A549 (cell line): Measurements from ENCODE around the gene RORC. TPM values are rescaled to one million over a fixed set of nuclear protein-coding genes. Genes with fewer than 3 reads are reported as not detected.

ENCODE experiments used
- ATAC-seq, 2 experiments: fragments of 200-7000 bp in 1 of 2; fragments of >200 bp in 1 of 2; cut with Nextera tagmentation in 1 of 2; cut with Tn5 transposase in 1 of 2; 3 replicates each; pipeline versions ENCODE4 v1.8.0 to v1.9.1; 2018 to 2020; ENCODE audit warnings: mild to moderate bottlenecking in 1 of 2, moderate library complexity in 1 of 2
- CTCF ChIA-PET: fragments of 300-600 bp; sonication (Branson Sonifier 250); formaldehyde crosslinking; extraction: SDS; loops from one replicate; lab custom pipeline; 2021; ENCODE audit warnings: antibody characterized with exemption, inconsistent platforms; lab: Yijun Ruan, JAX
- POLR2A ChIA-PET: fragments of 350-600 bp; formaldehyde crosslinking; extraction: SDS; loops from one replicate; lab custom pipeline; 2021; ENCODE audit warnings: antibody characterized with exemption, inconsistent platforms; lab: Yijun Ruan, JAX
- DNase-seq, 2 experiments: peaks; one replicate each; pipeline versions ENCODE4 v3.0.0 to v3.0.0-alpha.2; 2011 to 2016; ENCODE audit warnings: low read depth in 1 of 2, low spot score in 1 of 2
- FAIRE-seq: peaks from 2 replicates; lab custom pipeline; 2011; peaks lifted over from hg19 to GRCh38; lab: Jason Lieb, UNC
- H3K27ac ChIP-seq, 2 experiments: fragments of >200 bp; sonication (Bioruptor Twin); formaldehyde crosslinking; 3 replicates each; pipeline ENCODE4 v1.5.1; 2016 to 2017
- H3K4me1 ChIP-seq: fragments of >200 bp; sonication (Bioruptor Twin); formaldehyde crosslinking; 3 replicates; pipeline ENCODE4 v1.6.1; 2016
- H3K4me2 ChIP-seq: fragments of >200 bp; sonication (Bioruptor Twin); formaldehyde crosslinking; 3 replicates; pipeline ENCODE4 v1.6.1; 2016
- H3K4me3 ChIP-seq: fragments of >200 bp; sonication (Bioruptor Twin); formaldehyde crosslinking; 3 replicates; pipeline ENCODE4 v1.5.1; 2016
- H3K9me3 ChIP-seq: fragments of >200 bp; sonication (Bioruptor Twin); formaldehyde crosslinking; 3 replicates; pipeline ENCODE4 v1.6.1; 2016
- BHLHE40 ChIP-seq: IDR thresholded peaks from 2 replicates; pipeline ENCODE4 v1.6.1; 2012; ENCODE audit warnings: low read depth, low read length, inconsistent platforms
- CBX8 ChIP-seq: fragments of 200-600 bp; sonication (generic); IDR thresholded peaks from 2 replicates; pipeline ENCODE4 v1.6.1; 2016
- CHD2 ChIP-seq: fragments of 150-350 bp; IDR thresholded peaks from 2 replicates; pipeline ENCODE4 v1.6.1; 2014; ENCODE audit warnings: low read length; ENCODE audit not compliant: partially characterized antibody
- CTCF ChIP-seq: fragments of >200 bp; sonication (Bioruptor Twin); formaldehyde crosslinking; IDR thresholded peaks from 3 replicates; pipeline ENCODE4 v1.5.1; 2016
- ELK1 ChIP-seq: fragments of 150-350 bp; IDR thresholded peaks from 2 replicates; pipeline ENCODE4 v1.6.1; 2014; ENCODE audit warnings: low read depth, mild to moderate bottlenecking, low read length
- HDAC2 ChIP-seq: fragments of 200-600 bp; sonication (generic); IDR thresholded peaks from 2 replicates; pipeline ENCODE4 v1.6.1; 2016
- HES2 ChIP-seq: fragments of >200 bp; sonication (Bioruptor Twin); formaldehyde crosslinking; IDR thresholded peaks from 2 replicates; pipeline ENCODE4 v1.6.1; 2016
- HMGXB4 ChIP-seq: fragments of 250-450 bp; sonication (Bioruptor Pico); IDR thresholded peaks from 2 replicates; pipeline ENCODE4 v1.5.0; 2021; ENCODE audit warnings: mild to moderate bottlenecking, moderate library complexity, borderline replicate concordance
- HOXA7 ChIP-seq: fragments of 250-450 bp; sonication (Bioruptor Pico); IDR thresholded peaks from 2 replicates; pipeline ENCODE4 v1.5.0; 2020; ENCODE audit warnings: mild to moderate bottlenecking, moderate library complexity
- POLR2A ChIP-seq: IDR thresholded peaks from 2 replicates; pipeline ENCODE4 v1.6.1; 2012; ENCODE audit warnings: mild to moderate bottlenecking, low read length
- REST ChIP-seq: fragments of 200-600 bp; sonication (generic); IDR thresholded peaks from 2 replicates; pipeline ENCODE4 v1.6.1; 2016; ENCODE audit warnings: antibody characterized with exemption, mild to moderate bottlenecking, moderate library complexity
- ZNF302 ChIP-seq: fragments of 250-450 bp; sonication (Bioruptor Pico); IDR thresholded peaks from 2 replicates; pipeline ENCODE4 v1.9.0; 2021; ENCODE audit warnings: inconsistent platforms, mild to moderate bottlenecking, moderate library complexity
- ZSCAN20 ChIP-seq: fragments of 250-450 bp; sonication (Bioruptor Pico); IDR thresholded peaks from 2 replicates; pipeline ENCODE4 v1.8.0; 2022; ENCODE audit warnings: mild to moderate bottlenecking, moderate library complexity
- WGBS: methylation state at CpG from one replicate; pipeline ENCODE4 v1.1.6; 2017; ENCODE audit errors: missing lambda C conversion rate; 5-methylcytosine and 5-hydroxymethylcytosine counted together
- polyA plus RNA-seq, 4 experiments: library from polyadenylated mRNA; depleted of rRNA in 3 of 4; stranded (reverse); fragments of >200 nt; fragmentation: RNase III in 1 of 4; extraction: RNeasy Plus Mini Kit Qiagen cat#74134 plus additional on column Dnase treatment in 1 of 4; gene quantifications; 2 replicates in 3 of 4; 3 replicates in 1 of 4; pipeline ENCODE4 v1.2.3, GENCODE V29; 2011 to 2017
- small RNA-seq, 6 experiments: library from RNA; depleted of rRNA; stranded (forward); fragments of <200 nt; gene quantifications; one replicate each; pipeline ENCODE3, GENCODE V24; 2012

Gene RORC
- polyA plus RNA-seq, 2 of the 4 experiments (the other 2 are of a cell fraction): 0.06 to 0.25 TPM

GRCh38 chr1:151756291-151756690 lies 75.3 kb downstream of the RORC start:
- TF ChIP-seq REST (no peak), HOXA7 (CRISPR knock-in tag) (no peak), CBX8 (no peak), CHD2 (no peak), ZNF302 (no peak), ELK1 (no peak), POLR2A (no peak), CTCF (no peak), HES2 (no peak), HDAC2 (no peak), BHLHE40 (no peak), ZSCAN20 (CRISPR knock-in tag) (no peak), HMGXB4 (no peak)
- no peak overlapping the region for H3K27ac ChIP-seq
- no peak for DNase-seq
- no peaks in the 10 kb centered on the region for H3K9me3 ChIP-seq
- WGBS: 60% methylated on average over 1 of the region's 1 CpG
- peak in 1 of 2 experiments; percentile 36; a peak in 1 of 6 replicates for ATAC-seq
- no peak for FAIRE-seq
- no peaks in the 10 kb centered on the region for H3K4me1 ChIP-seq
- no peak overlapping the region for H3K4me3 ChIP-seq
- no peak overlapping the region for H3K4me2 ChIP-seq
- ChIA-PET POLR2A (no interaction called here), CTCF (interaction anchor here (0.5 to 2.4 kb wide), 5 partner anchors 13 to 212 kb away, joined by 3 to 6 read pairs (median 3); no protein-coding TSS in a partner anchor)

Small RNA genes within 50 kb of the gene (small RNA-seq; reads per million reads assigned to genes)
- 0 reads per million in 6 experiments for gene RF00019

Other genes with a start within 250 kb of the RORC start
- gene SNX27, start 219.8 kb downstream of the RORC start, polyA plus RNA-seq (2011; rRNA removed): 29.1 and 30.5 TPM in 2 replicates
- 11.0 to 13.6 TPM (median 12.8 TPM) in 3 replicates for gene SNX27, start 219.8 kb downstream of the RORC start, polyA plus RNA-seq (2017; fragmentation: RNase III; extraction: RNeasy Plus Mini Kit Qiagen cat#74134 plus additional on column Dnase treatment)
- gene CELF3, start 115.0 kb downstream of the RORC start, polyA plus RNA-seq (2011; rRNA removed): not detected in 2 replicates
- gene CELF3, start 115.0 kb downstream of the RORC start, polyA plus RNA-seq (2017; fragmentation: RNase III; extraction: RNeasy Plus Mini Kit Qiagen cat#74134 plus additional on column Dnase treatment): not detected in 3 replicates
- gene RIIAD1, start 110.3 kb downstream of the RORC start, polyA plus RNA-seq (2011; rRNA removed): not detected in 2 replicates
- not detected in 3 replicates for gene RIIAD1, start 110.3 kb downstream of the RORC start, polyA plus RNA-seq (2017; fragmentation: RNase III; extraction: RNeasy Plus Mini Kit Qiagen cat#74134 plus additional on column Dnase treatment)
- 120 and 146 TPM in 2 replicates for gene MRPL9, start 68.3 kb downstream of the RORC start, polyA plus RNA-seq (2011; rRNA removed)
- gene MRPL9, start 68.3 kb downstream of the RORC start, polyA plus RNA-seq (2017; fragmentation: RNase III; extraction: RNeasy Plus Mini Kit Qiagen cat#74134 plus additional on column Dnase treatment): 84.1 to 88.6 TPM (median 84.6 TPM) in 3 replicates
- 7.7 and 10.2 TPM in 2 replicates for gene TDRKH, start 41.3 kb downstream of the RORC start, polyA plus RNA-seq (2011; rRNA removed)
- 7.9 to 8.8 TPM (median 8.4 TPM) in 3 replicates for gene TDRKH, start 41.3 kb downstream of the RORC start, polyA plus RNA-seq (2017; fragmentation: RNase III; extraction: RNeasy Plus Mini Kit Qiagen cat#74134 plus additional on column Dnase treatment)
- gene LINGO4, start 26.4 kb downstream of the RORC start, polyA plus RNA-seq (2011; rRNA removed): not detected in 2 replicates
- not detected in 3 replicates for gene LINGO4, start 26.4 kb downstream of the RORC start, polyA plus RNA-seq (2017; fragmentation: RNase III; extraction: RNeasy Plus Mini Kit Qiagen cat#74134 plus additional on column Dnase treatment)
- gene C2CD4D, start 8.0 kb upstream of the RORC start, polyA plus RNA-seq (2011; rRNA removed): not detected in 2 replicates
- gene C2CD4D, start 8.0 kb upstream of the RORC start, polyA plus RNA-seq (2017; fragmentation: RNase III; extraction: RNeasy Plus Mini Kit Qiagen cat#74134 plus additional on column Dnase treatment): not detected in 3 replicates
- gene THEM5, start 21.9 kb upstream of the RORC start, polyA plus RNA-seq (2011; rRNA removed): not detected in 2 replicates
- not detected in 3 replicates for gene THEM5, start 21.9 kb upstream of the RORC start, polyA plus RNA-seq (2017; fragmentation: RNase III; extraction: RNeasy Plus Mini Kit Qiagen cat#74134 plus additional on column Dnase treatment)
- 28.1 and 32.3 TPM in 2 replicates for gene THEM4, start 77.7 kb upstream of the RORC start, polyA plus RNA-seq (2011; rRNA removed)
- gene THEM4, start 77.7 kb upstream of the RORC start, polyA plus RNA-seq (2017; fragmentation: RNase III; extraction: RNeasy Plus Mini Kit Qiagen cat#74134 plus additional on column Dnase treatment): 16.6 to 19.6 TPM (median 19.0 TPM) in 3 replicates
- 505 and 515 TPM in 2 replicates for gene S100A10, start 162.1 kb upstream of the RORC start, polyA plus RNA-seq (2011; rRNA removed)
- 2,059 to 2,476 TPM (median 2,077 TPM) in 3 replicates for gene S100A10, start 162.1 kb upstream of the RORC start, polyA plus RNA-seq (2017; fragmentation: RNase III; extraction: RNeasy Plus Mini Kit Qiagen cat#74134 plus additional on column Dnase treatment)
- gene S100A11, start 205.2 kb upstream of the RORC start, polyA plus RNA-seq (2011; rRNA removed): 671 and 1,155 TPM in 2 replicates
- gene S100A11, start 205.2 kb upstream of the RORC start, polyA plus RNA-seq (2017; fragmentation: RNase III; extraction: RNeasy Plus Mini Kit Qiagen cat#74134 plus additional on column Dnase treatment): 1,442 to 1,531 TPM (median 1,500 TPM) in 3 replicates